Panc1 (cell line): Measurements from ENCODE around the gene LDLRAD4. TPM values are rescaled to one million over a fixed set of nuclear protein-coding genes. Genes with fewer than 3 reads are reported as not detected.

Experiments
- ATAC-seq: fragments of 200-7000 bp; cut with Tn5 transposase; 2 replicates; pipeline ENCODE4 v1.9.1; 2020; ENCODE audit warnings: mild to moderate bottlenecking, moderate library complexity
- BruUV-seq: library from RNA; stranded (reverse); fragments of 400-500 nt; replicated peaks from 2 replicates; lab custom pipeline; 2021; lab: Mats Ljungman, UMichigan
- CTCF ChIA-PET: fragments of 300-600 bp; sonication (Branson Sonifier 250); formaldehyde crosslinking; loops from one replicate; lab custom pipeline; 2022; ENCODE audit warnings: antibody characterized with exemption; lab: Charles Lee
- POLR2A ChIA-PET: fragments of 300-600 bp; sonication (Branson Sonifier 250); formaldehyde crosslinking; loops from one replicate; lab custom pipeline; 2022; ENCODE audit warnings: antibody characterized with exemption; lab: Charles Lee
- DNase-seq: peaks from one replicate; pipeline ENCODE4 v3.0.0-alpha.2; 2010; ENCODE audit warnings: low read depth, low spot score
- H3K27ac ChIP-seq: 2 replicates; pipeline ENCODE4 v1.5.1; 2011; ENCODE audit warnings: mild to moderate bottlenecking, low read length, inconsistent platforms
- H3K27me3 ChIP-seq: fragments of 200-500 bp; sonication (Bioruptor generic); 2 replicates; pipeline ENCODE4 v1.6.0; 2014; ENCODE audit warnings: low read length, inconsistent platforms; ENCODE audit not compliant: control insufficient read depth, insufficient read depth
- H3K36me3 ChIP-seq: fragments of 200-500 bp; sonication (Bioruptor generic); 2 replicates; pipeline ENCODE4 v1.5.1; 2014; ENCODE audit warnings: inconsistent platforms, mild to moderate bottlenecking, low read length, moderate library complexity; ENCODE audit not compliant: control insufficient read depth, insufficient read depth
- H3K4me1 ChIP-seq: 2 replicates; pipeline ENCODE4 v1.5.1; 2011; ENCODE audit warnings: inconsistent platforms, mild to moderate bottlenecking, low read length, moderate library complexity; ENCODE audit not compliant: control insufficient read depth, insufficient read depth
- H3K4me3 ChIP-seq, 2 experiments: 2 replicates each; pipeline ENCODE4 v1.5.1; 2011 to 2012; ENCODE audit warnings: low read depth in 2 of 2, low read length in 2 of 2, mild to moderate bottlenecking in 2 of 2, inconsistent platforms in 1 of 2, moderate library complexity in 1 of 2
- H3K9me3 ChIP-seq: fragments of 200-500 bp; sonication (Bioruptor generic); 2 replicates; pipeline ENCODE4 v1.5.1; 2014; ENCODE audit warnings: low read depth, mild to moderate bottlenecking, inconsistent platforms, low read length, moderate library complexity; ENCODE audit not compliant: control insufficient read depth, insufficient read depth
- CTCF ChIP-seq: fragments of 450-650 bp; IDR thresholded peaks from 2 replicates; pipeline ENCODE4 v1.5.1; 2017; ENCODE audit warnings: mild to moderate bottlenecking
- POLR2AphosphoS5 ChIP-seq: IDR thresholded peaks from 2 replicates; pipeline ENCODE4 v1.6.1; 2012; ENCODE audit warnings: mild to moderate bottlenecking, low read depth, low read length, moderate library complexity
- REST ChIP-seq, 2 experiments: IDR thresholded peaks; 2 replicates each; pipeline ENCODE4 v1.6.1; 2011 to 2012; ENCODE audit warnings: low read depth in 2 of 2, control low read depth in 1 of 2, low read length in 1 of 2, mild to moderate bottlenecking in 1 of 2, moderate library complexity in 1 of 2; ENCODE audit not compliant: insufficient read depth in 1 of 2
- SIN3A ChIP-seq: IDR thresholded peaks from 2 replicates; pipeline ENCODE4 v1.6.1; 2012; ENCODE audit warnings: low read depth, mild to moderate bottlenecking, low read length, moderate library complexity, borderline replicate concordance; ENCODE audit not compliant: insufficient read depth
- TCF7L2 ChIP-seq: IDR thresholded peaks from 2 replicates; pipeline ENCODE4 v1.6.1; 2011; ENCODE audit warnings: mild to moderate bottlenecking, low read depth, low read length, inconsistent platforms
- in situ Hi-C: cut with HindIII; loops from 2 replicates; pipeline ENCODE4 v1.10.0; 2016; ENCODE audit warnings: low sequenced_read_pairs, low pct_unique_long_range_greater_than_20kb
- intact Hi-C: fragments of 100-400 bp; cut with micrococcal nuclease; formaldehyde crosslinking; loops from one replicate; pipeline ENCODE4 v1.10.0; 2022; ENCODE audit not compliant: unreplicated experiment
- total RNA-seq: library from RNA; stranded (reverse); gene quantifications from one replicate; pipeline ENCODE4 v1.2.1, GENCODE V29; 2021; ENCODE audit not compliant: unreplicated experiment

LDLRAD4 gene
- total RNA-seq, 1 experiment from 2014 or later: 0.28 TPM

DNA sequence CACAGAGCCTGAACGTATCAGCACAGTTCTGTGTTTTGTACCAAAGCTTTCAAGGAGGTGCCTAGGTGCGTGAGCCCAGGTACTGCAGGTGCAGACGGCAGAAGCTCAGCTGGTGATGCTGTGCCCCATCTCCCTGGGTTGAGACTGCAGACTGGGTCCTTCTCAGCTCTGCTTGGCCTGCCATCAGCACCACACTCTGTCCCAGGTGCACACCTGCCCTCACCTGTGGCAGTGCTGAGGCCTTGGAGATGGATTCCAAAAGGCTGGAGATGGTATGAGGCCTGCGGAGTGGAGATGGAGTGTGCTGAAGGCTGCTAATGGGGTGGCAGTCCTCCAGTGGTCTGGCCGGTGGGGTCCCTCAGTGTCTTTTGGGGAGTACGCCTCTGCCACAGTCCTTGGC is 9.3 kb downstream of the LDLRAD4 start:
- Histone ChIP-seq H3K9me3 (no peaks in the 10 kb centered on the region), H3K27ac (no peak overlapping the region), H3K4me3 (no peak overlapping the region), H3K4me1 (no peaks in the 10 kb centered on the region), H3K36me3 (no peaks in the 10 kb centered on the region), H3K27me3 (no peaks in the 10 kb centered on the region)
- no TSS peak for BruUV-seq
- DNase-seq (no peak), ATAC-seq (no peak)
- CTCF ChIA-PET: no interaction called here
- intact Hi-C loops (no loop called here), in situ Hi-C loops (no loop called here)
- POLR2A ChIA-PET: no interaction called here
- TF ChIP-seq REST (IDR thresholded peaks at IDR 0.05; ENCODE audit: insufficient read depth in 1 of 2, low read depth in 2 of 2, low read length in 1 of 2) (no peak), TCF7L2 (no peak), POLR2AphosphoS5 (no peak), SIN3A (no peak), CTCF (no peak)

- ChIA-PET CTCF (no interaction called here), POLR2A (no interaction called here)
- H3K9me3 ChIP-seq: no peaks in the 10 kb centered on the region
- BruUV-seq: no TSS peak
- H3K4me1 ChIP-seq: no peaks in the 10 kb centered on the region
- intact Hi-C loops (no loop called here), in situ Hi-C loops (no loop called here)
- TF ChIP-seq POLR2AphosphoS5: no peak
- no peak for TF ChIP-seq REST (IDR thresholded peaks at IDR 0.05; ENCODE audit: insufficient read depth in 1 of 2, low read depth in 2 of 2, low read length in 1 of 2)
- TF ChIP-seq SIN3A: no peak
- TF ChIP-seq TCF7L2: no peak
- no peak for TF ChIP-seq CTCF
- no peak overlapping the region for H3K27ac ChIP-seq
- no peaks in the 10 kb centered on the region for H3K36me3 ChIP-seq
- H3K27me3 ChIP-seq: no peaks in the 10 kb centered on the region
- DNase-seq: no peak
- ATAC-seq: no peak
- no peak overlapping the region for H3K4me3 ChIP-seq
Measured at GRCh38 chr18:13229001-13229671, 10.6 kb downstream of the LDLRAD4 start.
